NT2/D1 (cell line): ENCODE measurements around the gene GKN1.
A peak's percentile ranks its signal among the peaks of the same experiment; 100 is the strongest.

Source experiments
- DNase-seq: peaks from one replicate; pipeline ENCODE4 v3.0.0-alpha.2; 2011; ENCODE audit warnings: low read depth, low spot score
- H3K27me3 ChIP-seq: 2 replicates; pipeline ENCODE4 v1.6.0; 2011; ENCODE audit warnings: mild to moderate bottlenecking; ENCODE audit not compliant: insufficient read length, insufficient read depth
- H3K36me3 ChIP-seq: 2 replicates; pipeline ENCODE4 v1.6.1; 2011; ENCODE audit warnings: mild to moderate bottlenecking, low read length, mixed read lengths; ENCODE audit not compliant: insufficient read depth, insufficient read length
- H3K4me1 ChIP-seq: 2 replicates; pipeline ENCODE4 v1.5.1; 2011; ENCODE audit not compliant: insufficient read depth, insufficient read length
- H3K4me3 ChIP-seq: 2 replicates; pipeline ENCODE4 v1.5.1; 2011; ENCODE audit warnings: low read depth; ENCODE audit not compliant: insufficient read length
- H3K9ac ChIP-seq: 2 replicates; pipeline ENCODE4 v1.6.0; 2011; ENCODE audit warnings: low read depth; ENCODE audit not compliant: insufficient read length
- H3K9me3 ChIP-seq: 2 replicates; pipeline ENCODE4 v1.5.1; 2011; ENCODE audit warnings: mild to moderate bottlenecking, low read length; ENCODE audit not compliant: insufficient read depth
- SUZ12 ChIP-seq: IDR thresholded peaks from 2 replicates; pipeline ENCODE4 v1.6.1; 2011; ENCODE audit not compliant: insufficient read length, insufficient read depth; ENCODE audit errors: extremely low read depth
- YY1 ChIP-seq: IDR thresholded peaks from 2 replicates; pipeline ENCODE4 v1.6.1; 2011; ENCODE audit not compliant: insufficient read length, insufficient read depth
- ZNF274 ChIP-seq: IDR thresholded peaks from 2 replicates; pipeline ENCODE4 v1.6.1; 2011; ENCODE audit warnings: mild to moderate bottlenecking, low read depth, low read length

Gene GKN1

DNA sequence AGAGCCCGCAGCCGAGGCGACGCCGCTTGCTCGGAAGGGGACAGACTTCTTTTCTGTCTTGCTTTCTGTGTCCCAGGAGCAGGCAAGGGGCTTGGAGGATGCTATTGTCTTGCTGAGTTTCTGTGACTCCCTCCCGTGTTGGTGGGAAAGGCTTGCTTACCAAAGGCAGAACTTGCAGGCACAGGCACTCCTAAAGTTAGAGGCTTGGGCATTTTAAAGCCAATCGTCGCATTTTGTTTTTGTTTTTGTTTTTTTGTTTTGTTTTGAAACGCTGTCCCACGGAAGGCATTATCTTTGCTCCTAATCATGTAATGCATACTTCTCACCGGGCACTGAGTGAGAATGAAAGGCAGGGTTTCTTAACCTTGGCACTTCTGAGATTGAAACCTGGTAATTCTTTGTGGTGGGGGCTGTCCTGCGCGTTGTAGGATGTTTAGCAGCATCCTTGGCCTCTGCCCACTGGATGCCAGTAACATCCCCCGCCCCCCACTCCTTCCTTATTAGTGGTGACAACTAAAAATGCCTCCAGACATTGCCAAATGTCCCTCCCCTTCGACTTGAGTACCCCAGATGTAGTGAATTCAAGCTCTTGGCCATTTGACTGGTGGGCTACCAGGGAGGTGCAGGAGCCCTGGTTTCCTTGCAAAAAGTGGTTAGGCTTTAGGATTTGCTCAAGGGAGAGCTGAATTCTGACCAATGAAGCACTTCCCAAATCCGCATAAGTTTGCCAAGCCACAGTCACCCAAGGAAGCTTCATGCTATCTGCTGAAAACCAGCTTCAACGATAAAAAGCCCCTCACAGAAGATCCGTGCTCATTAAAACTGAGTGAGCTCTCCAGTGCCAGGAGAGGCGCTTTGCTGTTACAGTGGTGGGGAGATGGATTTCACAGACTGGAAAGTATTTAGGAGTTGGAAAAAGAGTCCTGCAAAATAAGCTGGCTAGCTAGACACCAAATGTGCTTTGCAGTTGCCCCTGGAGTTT lies 39.7 kb downstream of the GKN1 start:
- H3K9ac ChIP-seq, result peak overlapping the region; percentile 88
- no peaks in the 10 kb centered on the region for H3K36me3 ChIP-seq
- TF ChIP-seq SUZ12 (no peak), YY1 (no peak), ZNF274 (no peak)
- no peaks in the 10 kb centered on the region for H3K9me3 ChIP-seq
- no peak for DNase-seq
- no peaks in the 10 kb centered on the region for H3K4me1 ChIP-seq
- peak overlapping the region; percentile 87 for H3K4me3 ChIP-seq
- H3K27me3 ChIP-seq, result no peaks in the 10 kb centered on the region

DNA sequence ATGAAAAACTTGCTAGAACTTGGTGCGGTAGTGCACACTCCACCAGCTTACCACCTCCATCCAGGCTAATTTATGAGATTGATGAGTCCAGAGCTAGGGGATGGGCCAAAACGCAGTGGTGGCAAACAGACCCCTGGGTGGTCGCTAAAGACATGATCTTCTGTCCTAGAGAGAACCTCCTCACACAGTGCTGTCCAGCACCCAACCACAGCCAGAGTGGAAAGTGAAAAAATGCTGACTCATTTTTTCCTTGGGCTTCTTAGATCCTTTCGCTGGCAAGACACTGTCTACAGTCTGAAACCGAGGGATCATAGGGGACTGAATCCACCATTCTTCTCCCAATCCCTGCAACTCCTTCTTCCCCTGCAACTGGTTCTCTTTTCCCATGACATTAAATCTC lies 42.6 kb downstream of the GKN1 start:
- DNase-seq, result no peak
- Histone ChIP-seq H3K4me1 (no peaks in the 10 kb centered on the region), H3K9ac (no peak overlapping the region), H3K4me3 (no peak overlapping the region), H3K36me3 (no peaks in the 10 kb centered on the region), H3K27me3 (no peaks in the 10 kb centered on the region), H3K9me3 (no peaks in the 10 kb centered on the region)
- TF ChIP-seq ZNF274, result no peak
- TF ChIP-seq YY1, result no peak
- TF ChIP-seq SUZ12, result no peak

DNA sequence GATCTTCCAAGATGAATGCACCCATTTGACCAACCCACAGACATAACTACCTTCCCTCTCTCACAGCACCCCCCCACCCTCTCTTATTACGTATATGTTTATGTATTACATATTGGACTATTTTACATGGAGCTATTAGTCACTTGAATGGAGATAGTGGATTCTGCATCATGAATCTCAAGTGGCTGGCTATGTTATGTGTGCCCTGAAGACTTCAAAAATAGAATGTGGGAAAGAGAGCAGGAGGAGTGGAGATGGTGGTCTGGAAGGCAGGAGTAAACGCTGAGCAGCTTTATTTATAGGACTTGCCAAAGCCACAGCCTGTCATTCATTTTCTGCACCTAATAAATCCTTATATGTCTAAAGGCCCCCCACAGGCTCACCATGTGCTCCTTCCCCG lies 43.4 kb downstream of the GKN1 start:
- no peaks in the 10 kb centered on the region for H3K27me3 ChIP-seq
- no peak for DNase-seq
- H3K9ac ChIP-seq, result no peak overlapping the region
- H3K36me3 ChIP-seq, result peaks cover 2% of the 10 kb centered on the region
- TF ChIP-seq ZNF274 (no peak), SUZ12 (no peak), YY1 (no peak)
- no peaks in the 10 kb centered on the region for H3K4me1 ChIP-seq
- no peaks in the 10 kb centered on the region for H3K9me3 ChIP-seq
- no peak overlapping the region for H3K4me3 ChIP-seq

DNA sequence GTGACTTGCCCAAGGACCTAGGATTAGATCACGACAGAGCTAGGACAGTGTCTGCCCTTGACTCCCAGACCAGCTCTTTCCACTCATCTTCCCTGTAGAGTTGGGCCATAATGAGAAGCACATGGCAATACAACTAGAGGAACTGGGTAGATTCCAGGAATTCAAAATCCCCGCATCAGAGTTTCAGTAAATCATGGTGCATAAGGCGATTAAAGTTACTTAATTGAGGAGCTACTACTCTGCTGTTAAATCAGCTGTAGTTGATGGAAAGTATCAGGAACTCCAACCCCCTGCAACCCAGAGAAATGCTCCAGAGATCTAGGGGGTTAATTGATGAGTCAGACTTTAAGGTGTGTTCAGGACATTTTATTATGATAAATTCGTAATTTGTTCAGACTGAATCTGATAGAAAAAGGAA lies 44.3 kb downstream of the GKN1 start:
- Histone ChIP-seq H3K9ac (no peak overlapping the region), H3K36me3 (peaks cover 2% of the 10 kb centered on the region), H3K4me3 (no peak overlapping the region), H3K4me1 (no peaks in the 10 kb centered on the region), H3K27me3 (no peaks in the 10 kb centered on the region), H3K9me3 (no peaks in the 10 kb centered on the region)
- no peak for TF ChIP-seq ZNF274
- TF ChIP-seq SUZ12, result no peak
- TF ChIP-seq YY1, result no peak
- DNase-seq, result no peak

DNA sequence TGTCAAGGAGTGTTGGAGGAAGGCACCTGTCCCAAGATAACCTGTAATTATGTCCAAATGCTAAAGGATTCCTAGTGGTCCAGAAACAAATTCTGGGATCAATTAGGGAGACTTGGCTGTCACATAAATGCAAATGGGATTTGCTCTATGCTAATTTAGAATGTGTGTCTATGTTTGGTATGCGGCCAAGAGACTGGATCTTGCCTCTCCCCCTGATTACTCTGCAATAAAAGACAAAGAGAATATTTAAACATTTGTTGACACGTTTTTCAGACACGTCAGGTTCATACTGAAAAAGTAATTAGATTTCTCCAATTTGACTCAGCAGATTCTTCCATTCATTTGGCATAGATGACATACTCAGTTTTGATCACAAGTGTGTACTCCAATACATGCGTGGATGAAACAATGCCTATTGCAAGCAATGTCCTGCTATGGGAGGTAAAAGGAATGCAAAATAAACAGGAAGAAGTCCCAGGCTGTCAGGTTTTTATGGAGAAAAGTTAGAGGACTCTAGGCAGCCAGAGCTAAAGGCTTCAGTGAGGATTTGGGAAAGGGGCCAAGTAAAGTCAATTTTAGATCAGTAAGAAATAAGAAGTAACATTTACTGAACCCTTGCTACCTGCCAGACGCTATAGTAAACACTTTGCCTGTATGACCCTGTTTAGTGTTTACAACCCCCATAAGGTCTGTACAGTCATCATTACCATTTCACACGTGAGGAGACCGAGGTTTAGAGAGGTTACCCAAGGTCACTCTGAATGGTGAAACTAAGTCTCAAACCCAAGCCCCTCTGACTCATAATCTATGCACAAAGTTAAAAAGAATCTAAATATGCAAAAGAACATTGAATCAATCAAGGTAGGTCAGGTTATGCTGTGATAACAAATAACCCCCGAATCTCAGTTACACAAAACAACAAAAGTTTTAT lies 46.3 kb downstream of the GKN1 start:
- Histone ChIP-seq H3K36me3 (peaks cover 2% of the 10 kb centered on the region), H3K4me1 (no peaks in the 10 kb centered on the region), H3K27me3 (no peaks in the 10 kb centered on the region), H3K9me3 (no peaks in the 10 kb centered on the region), H3K4me3 (no peak overlapping the region), H3K9ac (no peak overlapping the region)
- no peak for TF ChIP-seq YY1
- no peak for TF ChIP-seq ZNF274
- TF ChIP-seq SUZ12, result no peak
- DNase-seq, result no peak

DNA sequence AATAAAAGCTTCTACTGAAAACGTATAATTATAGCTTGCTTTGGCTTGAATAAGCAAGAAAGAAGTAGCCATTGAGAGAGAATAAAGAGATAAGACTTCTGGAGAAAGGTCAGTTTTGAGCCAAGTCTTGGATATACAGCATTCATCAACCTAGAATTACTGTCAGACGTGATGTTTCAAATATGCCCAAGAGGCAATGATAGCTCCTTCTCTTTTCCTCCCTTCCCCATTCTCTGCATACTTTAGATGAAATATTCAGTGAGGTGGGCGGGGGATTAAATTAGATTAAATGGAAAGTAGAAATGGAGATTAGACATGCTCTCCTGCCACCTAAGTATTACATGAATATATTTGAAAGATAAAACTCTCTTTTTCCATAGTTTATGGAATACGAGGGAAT lies 47.3 kb downstream of the GKN1 start:
- no peak for DNase-seq
- no peaks in the 10 kb centered on the region for H3K4me1 ChIP-seq
- H3K36me3 ChIP-seq, result peaks cover 2% of the 10 kb centered on the region
- H3K4me3 ChIP-seq, result no peak overlapping the region
- no peak overlapping the region for H3K9ac ChIP-seq
- TF ChIP-seq ZNF274 (no peak), YY1 (no peak), SUZ12 (no peak)
- no peaks in the 10 kb centered on the region for H3K27me3 ChIP-seq
- no peaks in the 10 kb centered on the region for H3K9me3 ChIP-seq

DNA sequence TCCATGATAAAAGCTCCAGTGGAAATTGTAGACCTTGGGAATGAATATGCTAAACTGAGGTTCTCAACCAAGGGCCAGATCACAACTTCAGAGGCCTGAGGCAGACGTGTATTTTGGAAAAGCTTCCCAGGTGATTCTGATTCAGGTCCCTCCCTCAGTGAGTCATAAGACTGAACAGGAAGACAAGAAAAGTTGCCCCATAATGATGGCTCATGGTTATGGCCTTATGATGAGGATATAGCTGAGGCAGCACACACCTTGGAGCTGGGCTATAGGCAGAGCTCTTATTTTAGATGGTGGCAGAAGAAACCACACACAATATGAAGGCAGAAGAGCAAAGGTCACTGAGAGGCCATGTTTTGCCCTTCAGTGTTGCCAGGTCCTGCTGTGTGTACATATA lies 48.1 kb downstream of the GKN1 start:
- peaks cover 2% of the 10 kb centered on the region for H3K36me3 ChIP-seq
- no peak overlapping the region for H3K4me3 ChIP-seq
- no peaks in the 10 kb centered on the region for H3K27me3 ChIP-seq
- DNase-seq, result no peak
- no peaks in the 10 kb centered on the region for H3K9me3 ChIP-seq
- H3K4me1 ChIP-seq, result no peaks in the 10 kb centered on the region
- no peak overlapping the region for H3K9ac ChIP-seq
- TF ChIP-seq YY1, result no peak
- no peak for TF ChIP-seq SUZ12
- TF ChIP-seq ZNF274, result no peak
